Fibroblast of gingiva (primary cell): ENCODE data around the gene USP7.
"Not testable (repeated sequence)": the region's sequence is repeated elsewhere in the genome, so short reads cannot be mapped to it uniquely, and the experiment has no call there.

Experiments used
- DNase-seq: peaks from one replicate; pipeline ENCODE4 v3.0.0-alpha.2; 2011; ENCODE audit warnings: low read depth

Gene USP7

DNA sequence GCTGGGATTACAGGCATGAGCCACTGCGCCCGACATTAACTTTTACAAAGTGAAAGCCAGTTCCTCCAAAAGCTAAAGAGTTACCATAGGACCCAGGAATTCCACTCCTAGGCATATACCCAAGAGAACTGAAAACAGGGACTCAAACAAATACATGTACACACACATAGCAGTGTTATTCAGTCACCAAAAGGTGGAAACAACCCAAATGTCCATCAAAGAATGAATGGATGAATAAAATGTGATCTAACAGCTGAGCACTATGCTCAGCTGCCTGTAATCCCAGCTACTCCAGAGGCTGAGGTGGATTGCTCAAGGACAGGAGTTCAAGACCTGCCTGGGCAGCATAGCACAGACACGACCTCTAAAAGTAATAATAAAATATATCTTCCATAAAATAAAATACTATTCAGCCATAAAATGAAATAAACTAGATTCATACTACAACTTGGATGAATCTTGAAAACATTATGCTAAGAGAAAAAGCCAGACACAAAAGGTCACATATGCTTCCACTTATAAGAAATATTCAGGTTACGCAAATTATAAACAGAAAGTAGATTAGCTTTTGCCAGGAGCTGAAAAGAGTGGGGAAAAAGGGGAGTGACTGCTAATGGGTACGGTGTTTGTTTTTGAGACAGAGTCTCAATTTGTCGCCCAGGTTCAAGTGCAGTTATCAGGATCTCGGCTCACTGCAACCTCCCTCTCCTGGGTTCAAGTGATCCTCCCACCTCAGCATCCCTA, 9.3 kb upstream of the USP7 start:
- DNase-seq: peak; percentile 67

DNA sequence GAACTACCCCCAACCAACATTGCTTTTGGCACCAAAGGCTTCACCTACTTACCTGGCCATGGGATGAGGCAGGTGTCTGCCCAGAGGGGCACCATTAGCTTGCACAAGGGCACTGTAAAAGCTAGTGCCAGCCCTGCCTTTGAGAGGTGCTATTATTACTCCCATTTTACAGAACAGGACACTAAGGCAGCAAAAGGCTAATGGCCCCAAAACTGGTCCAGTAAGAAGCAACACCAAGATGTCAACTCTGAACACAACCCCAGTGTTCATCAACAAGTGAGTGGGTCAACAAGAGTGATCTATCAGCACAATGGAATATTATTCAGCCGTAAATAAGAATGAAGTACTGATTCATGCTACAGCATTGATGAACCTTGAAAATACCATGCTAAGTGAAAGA, 7.7 kb upstream of the USP7 start:
- DNase-seq: no peak

DNA sequence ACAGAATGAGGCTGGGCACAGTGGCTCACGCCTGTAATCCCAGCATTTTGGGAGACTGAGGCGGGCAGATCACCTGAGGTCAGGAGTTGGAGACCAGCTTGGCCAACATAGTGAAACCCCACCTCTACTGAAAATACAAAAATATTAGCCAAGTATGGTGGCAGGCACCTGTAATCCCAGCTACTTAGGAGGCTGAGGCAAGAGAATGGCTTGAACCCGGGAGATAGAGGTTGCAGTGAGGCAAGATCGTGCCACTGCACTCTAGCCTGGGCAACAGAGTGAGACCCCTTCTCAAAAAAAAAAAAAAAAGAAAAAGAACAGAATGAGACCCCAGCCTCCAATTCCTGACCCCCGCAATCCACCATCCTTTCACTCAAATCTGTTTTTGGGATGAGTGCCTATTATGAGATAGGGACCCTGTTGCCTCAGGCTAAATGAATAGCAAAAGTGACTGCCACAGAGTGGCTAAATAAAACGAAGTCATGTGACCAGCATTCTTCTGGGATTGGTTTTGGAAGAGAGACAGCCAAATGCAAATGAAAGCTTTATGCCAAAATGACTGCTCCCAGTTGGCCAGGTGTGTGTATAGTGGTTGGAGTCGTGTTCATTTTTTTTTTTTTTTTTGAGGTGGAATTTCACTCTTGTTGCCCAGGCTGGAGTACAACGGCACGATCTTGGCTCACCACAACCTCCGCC, 5.6 kb upstream of the USP7 start:
- not testable (repeated sequence) for DNase-seq

DNA sequence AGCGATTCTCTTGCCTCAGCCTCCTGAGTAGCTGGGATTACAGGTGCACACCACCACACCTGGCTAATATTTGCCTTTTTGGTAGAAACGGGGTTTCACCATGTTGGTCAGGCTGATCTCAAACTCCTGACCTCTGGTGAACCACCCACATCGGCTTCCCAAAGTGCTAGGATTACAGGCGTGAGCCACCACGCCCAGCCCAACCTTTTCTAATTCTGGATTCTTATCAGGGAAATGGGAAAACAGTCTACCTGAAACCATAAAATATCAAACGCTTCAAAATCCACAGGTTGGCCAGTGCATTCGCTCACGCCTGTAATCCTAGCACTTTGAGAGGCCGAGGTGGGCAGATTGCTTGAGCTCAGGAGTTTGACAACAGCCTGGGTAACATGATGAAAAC, 4.3 kb upstream of the USP7 start:
- not testable (repeated sequence) for DNase-seq

DNA sequence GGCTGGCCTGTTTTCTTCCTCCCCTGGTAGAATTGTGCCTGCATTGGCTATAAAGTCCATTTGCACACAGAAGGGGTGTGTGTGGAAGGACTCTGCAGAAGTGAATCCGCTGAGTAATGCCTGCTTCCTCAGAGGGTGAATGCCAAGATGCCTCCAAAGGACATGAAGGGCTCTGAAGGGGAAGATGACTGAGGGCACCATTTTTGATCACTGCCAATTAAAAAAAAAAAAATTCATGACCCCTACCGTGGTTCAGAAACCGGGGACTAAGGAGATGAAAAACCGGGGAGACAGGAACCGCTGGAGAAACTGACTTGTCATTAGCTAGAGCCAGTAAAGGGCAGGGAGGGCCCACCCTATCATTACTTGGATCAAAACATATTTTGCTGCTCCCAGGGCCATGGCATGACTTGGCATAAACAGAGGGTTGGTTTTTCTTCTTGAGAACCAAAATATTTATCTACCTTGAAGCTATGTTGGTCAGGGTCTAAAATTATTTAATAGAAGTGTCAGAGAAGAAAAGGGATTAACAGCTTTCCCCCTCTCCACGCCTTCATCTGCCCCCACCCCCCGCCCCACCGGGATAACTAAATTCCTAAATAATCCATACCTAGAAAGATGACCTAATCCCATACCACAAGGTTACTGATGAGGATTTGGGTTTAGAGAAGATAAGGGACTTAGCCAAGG, 3.6 kb upstream of the USP7 start:
- DNase-seq: no peak

DNA sequence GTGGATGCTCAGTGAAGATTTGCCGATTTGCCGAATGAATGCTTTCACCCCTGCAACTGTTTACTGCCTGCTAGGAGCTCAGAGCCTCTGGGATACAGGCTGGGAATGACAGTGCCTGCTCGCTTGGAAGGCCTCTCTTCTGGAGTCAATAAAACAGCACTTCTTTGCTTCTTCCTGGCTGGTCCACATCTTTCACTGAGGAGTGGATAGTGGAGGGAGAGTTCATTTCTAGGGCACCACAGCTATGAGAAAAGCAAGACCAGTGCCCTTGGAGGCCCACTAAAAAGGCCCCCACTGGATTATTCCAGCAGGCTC, 3.1 kb upstream of the USP7 start:
- no peak for DNase-seq

DNA sequence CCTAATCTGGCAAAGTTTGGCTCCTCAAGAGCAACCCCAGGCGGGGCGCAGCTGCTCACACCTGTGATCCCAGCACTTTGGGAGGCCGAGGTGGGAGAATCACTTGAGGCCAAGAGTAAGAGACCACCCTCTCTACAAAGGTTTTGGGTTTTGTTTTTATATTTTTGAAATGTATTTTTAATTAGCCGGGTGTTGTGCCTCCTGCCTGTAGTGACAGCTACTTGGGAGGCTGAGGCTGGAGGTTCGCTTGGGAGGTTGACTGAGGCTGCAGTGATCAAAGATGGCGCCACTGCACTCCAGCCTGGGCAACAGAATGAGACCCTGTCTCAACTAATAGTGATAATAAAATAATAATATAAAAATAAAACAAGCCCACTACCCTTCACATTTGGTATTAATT, 756 bp upstream of the USP7 start:
- no peak for DNase-seq

DNA sequence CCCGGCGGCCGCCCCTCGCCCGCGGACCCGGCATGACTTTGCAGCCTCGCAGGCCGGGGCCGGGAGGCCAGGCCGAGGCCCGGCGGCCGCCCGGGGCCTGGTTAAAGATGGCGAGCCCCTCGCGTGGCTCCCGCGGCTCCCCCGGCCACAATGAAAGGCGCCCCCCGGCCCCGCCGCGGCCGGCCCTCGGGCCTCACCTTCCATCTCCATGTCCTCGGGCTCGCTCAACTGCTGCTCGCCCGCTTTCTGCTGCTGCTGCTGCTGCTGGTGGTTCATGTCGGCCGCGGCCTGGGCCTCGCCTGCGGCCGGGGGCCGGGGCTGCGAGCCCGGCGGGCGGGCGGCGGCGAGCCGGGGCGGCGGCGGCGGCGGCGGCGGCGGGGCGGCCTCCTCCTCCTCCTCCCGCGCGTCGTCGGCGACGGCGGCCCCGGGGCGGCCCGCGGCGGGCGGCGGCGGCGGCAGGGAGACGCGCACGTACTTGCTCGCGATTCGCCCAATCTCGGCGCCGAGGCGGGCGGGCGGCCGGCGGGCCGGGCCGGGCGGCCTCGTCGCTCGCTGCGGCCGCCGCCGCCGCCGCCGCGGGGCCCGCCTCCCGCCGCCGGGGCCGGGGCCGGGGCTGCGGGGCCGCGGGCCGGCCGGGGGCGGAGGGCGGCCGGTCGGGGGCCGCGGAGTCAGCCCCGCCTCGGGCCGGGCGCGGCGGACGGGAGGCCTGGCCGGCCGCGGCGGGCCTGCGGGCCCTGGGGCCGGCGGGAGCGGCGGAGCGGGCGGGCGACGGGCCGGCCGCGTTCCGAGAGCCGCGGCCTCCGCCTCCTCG, 491 bp downstream of the USP7 start:
- DNase-seq: no peak

DNA sequence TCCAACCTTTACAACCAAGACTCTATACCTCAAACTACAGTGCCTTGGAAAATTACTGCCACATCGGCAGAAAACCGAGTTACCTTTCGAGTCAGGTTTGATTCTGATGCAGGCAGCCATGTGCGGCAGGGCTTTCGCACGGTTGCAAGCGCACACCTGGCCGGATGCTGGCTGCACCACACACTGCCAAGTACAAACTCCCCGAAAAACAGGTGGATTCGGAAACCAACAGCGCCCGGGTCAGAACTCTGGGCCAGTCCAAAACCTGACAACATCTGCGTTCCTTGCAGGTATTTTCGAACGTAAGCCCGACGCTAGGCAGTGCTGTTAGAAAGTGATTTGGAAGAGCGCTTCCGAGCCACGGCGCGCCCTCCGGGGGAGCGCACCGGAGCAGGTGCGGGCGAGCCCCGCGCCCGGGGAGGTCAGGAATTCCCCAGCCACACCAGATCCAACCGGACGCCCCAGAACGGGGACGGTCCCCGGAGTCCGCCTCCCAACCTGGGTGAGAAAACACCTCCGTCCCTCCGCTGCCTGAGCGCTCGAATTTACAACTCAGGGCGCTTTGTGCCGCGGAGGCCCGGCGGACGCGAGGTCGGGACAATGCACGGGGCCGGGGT, 1.2 kb downstream of the USP7 start:
- DNase-seq: no peak

DNA sequence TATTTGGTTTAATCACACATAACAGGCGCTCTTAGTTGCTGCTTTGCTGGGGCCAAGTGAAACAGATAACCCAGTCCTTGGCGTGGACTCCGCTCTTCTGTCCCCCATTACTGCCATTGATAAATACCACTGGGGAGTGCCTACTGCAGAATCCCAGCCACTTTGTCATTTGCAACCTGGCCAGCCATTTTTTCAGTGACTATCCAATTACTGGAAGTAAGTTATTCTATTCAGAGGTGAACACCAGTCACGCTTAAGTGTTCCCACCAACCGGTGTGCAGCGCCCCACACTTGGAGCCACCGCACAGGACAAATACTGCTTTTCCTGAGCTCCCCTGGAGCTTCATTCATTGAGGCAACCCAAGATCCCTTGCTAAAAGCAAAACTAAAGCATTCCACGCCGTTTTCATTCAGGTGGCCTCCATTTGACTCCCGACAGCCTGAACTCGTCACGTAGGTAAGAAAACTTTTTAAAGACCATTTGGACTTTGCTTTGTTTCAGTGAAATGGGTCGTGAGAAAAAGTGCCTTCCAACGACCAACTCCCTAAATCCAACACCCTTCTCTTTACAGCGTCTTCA, 1.8 kb downstream of the USP7 start:
- no peak for DNase-seq

DNA sequence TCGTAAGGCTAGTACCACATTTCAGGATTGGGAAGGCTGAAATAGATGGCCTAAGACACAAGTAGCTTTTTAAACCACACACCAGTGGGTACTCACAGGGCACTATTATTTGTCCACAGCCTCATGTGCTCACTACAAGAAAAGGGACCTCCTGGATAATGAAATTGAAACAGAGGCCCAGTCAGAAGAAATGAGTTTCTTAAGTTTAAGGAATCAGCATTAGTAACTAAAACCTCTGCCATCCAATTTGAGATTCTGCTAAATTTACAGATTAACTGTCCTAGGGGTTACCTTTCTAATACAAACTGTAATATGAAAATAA, 3.0 kb downstream of the USP7 start:
- DNase-seq: no peak

DNA sequence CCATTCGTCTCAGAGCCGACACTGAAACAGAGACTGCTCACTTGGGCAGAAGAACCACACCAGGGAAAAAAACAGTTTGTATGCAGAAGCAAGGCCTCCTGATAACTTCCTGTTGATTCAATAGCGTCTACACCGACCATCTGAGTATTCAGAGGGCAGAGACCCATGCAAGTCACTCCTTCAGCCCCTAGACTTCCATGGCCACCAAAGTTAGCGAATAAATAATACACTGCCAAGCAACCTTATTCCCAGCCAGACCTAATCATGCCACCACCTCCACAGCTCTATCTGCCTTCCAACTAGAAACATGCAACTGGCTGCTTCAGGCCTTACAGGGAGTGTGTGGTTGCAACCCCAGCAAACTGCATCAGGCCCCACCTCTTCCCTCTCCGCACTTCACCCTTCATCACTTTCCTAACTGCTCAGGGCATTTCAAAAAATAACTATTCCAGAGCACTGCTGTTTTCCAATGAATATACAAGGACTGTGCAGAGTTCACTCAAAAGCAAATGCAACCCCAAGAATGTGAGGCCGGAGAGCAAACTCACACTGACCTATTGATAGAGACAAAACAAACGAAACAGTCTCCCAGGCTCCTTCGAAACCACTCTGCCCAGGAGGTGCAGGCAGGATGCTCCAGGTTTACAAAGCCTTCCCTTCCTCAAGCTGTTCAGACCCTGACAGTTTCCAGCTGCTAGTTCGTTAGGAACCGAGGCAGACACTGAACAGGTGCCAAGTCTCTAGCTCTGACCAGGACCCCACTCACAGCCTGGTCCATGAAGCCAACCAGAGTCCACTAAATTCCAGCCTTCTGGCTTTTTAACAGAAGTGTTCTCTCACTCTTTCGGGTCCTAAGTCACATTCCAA, 3.6 kb downstream of the USP7 start:
- DNase-seq: no peak

DNA sequence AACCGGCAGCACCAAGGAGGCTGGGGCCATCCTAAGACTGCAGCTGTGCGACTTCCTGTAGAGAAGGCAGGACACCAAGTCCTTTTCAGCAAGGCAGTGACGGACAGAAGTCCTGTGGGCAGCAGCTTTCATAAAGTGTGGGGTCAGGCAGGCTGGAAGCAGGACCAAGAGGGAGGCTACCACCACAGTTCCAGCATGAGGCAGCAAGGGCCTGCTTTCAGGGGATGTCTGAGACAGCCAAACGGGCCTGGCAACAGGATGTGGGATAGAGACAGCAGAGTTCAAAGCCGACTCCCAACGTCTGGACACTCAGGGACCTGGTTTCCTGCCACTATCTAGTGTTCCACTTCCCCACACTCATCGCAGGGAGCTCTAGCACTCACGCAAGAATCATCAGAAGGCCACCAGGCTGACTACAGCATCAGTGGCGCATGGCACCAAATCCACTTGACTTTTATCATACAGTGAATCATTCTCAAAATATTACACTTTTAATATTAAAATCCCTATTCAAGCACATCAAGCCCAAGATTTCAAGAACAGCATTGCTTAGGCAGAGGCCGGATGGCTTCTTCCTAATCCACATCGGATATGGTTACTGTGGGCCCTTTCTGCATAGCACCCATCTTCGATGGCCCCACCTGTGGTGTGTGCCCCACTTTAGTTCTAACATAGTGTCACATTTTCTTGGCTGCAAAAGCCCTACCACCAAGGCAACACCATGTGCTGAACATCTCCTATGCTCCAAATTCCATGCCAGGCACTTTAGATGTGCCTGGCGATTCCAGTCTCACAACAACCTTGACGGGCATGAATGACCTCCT, 5.2 kb downstream of the USP7 start:
- peak; percentile 39 for DNase-seq

DNA sequence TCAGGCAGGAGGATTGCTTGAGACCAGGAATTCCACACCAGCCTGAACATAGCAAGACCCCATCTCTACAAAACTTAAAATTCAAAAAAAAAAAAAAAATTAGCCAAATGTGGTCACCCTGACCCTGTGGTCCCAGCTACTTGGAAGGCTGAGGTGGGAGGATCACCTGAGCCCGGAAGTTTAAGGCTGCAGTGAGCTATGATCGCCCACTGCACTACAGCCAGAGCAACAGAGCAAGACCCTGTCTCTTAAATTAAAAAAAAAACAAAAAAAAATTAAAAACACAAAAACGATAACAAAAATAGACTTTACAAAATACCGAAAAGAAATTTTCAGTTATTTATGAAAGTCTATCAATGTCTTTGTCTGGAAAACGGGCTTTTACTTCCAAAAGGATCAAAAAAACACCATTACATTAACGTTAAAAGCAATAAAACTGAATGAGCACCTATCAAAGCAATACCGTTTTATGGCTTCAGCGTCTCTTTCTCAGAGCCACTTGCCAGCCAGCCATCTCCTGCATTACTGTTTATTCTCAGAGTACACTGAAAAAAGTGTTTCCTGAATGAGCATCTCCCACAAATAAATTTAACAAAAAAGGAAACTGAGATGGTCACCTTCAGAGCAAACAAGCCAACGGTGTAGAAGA, 6.1 kb downstream of the USP7 start:
- DNase-seq: no peak

DNA sequence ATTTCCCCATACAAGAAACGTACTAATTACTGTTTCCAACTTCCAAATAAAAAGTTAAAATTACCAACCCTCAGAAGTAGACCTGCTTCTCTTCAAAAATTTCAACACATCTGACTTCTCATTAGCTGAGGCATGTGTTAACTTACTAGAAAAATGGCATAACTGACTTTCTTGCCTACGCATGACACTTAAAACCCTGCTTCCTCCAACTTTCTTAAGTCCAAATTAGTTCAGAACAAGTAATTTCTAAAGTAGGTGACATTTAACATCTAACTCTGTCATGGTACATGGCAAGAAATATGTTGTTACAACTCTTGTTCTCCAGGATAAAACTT, 6.7 kb downstream of the USP7 start:
- no peak for DNase-seq

DNA sequence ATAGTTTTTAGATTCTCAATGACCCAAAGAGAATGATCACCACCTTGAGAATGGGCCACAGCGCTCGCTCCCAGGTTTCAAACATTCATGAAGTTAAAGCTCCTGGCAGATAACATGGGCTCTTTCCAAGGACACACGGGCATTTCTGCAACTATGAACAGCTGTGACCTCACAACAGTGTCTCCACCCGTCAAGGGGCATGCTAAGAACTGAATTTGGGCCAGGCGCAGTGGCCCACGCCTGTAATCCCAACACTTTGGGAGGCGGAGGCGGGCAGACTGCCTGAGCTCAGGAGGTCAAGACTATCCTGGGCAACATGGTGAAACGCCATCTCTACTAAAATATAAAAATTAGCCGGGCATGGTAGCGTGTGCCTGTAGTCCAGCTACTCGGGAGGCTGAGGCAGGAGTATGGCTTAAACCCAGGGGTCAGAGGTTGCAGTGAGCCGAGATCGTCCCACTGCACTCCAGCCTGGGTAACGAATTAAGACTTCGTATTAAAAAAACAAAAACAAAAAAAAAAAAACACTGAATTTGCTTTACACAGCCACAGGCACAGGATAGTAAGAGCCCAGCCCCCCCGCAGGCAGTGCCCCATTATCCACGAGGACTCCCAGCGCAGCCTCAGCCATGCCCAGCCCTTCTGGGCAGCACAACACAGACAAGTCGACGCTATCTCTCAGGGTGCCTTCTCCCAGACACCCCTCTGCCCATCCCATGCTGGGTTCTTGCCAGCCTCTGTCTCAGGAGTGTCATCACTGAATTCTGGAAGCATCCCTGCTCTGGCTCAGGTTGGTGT, 7.2 kb downstream of the USP7 start:
- DNase-seq: no peak

DNA sequence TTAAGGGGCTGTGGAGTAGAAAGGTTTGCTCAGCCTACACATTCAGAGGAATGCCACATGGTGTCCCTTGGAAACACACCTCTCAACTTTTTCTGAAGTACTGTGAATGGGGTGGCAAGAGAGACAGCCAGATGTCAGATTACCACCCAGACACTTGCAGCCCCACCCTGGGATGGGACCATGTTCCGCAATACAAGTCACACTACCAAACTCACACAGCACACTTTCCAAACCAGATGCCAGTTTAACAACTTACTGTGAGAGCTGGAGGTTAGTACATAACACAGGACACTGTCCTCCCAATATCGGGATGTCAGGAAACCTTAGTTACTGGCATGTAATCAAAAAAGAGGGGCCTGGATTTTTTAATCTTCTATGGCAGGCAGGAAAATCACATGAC, 7.9 kb downstream of the USP7 start:
- DNase-seq: no peak

DNA sequence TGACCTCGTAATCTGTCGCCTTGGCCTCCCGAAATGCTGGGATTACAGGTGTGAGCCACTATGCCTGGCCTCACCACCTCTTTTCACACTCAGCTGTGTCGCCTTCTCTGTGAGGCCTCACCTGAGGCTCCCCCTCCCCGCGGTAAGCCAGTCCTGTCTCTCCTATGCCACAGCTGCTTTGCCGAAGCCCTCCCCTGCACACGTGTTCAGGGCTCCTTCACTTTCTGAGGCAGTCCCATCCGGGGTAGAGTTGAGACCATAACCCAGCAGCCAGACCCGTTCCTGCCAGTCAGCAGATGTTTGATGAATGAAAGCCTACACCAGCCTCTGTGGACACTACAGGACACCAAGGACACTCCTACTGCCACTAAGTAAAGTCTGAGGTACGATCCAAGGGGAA, 10.6 kb downstream of the USP7 start:
- DNase-seq: no peak

DNA sequence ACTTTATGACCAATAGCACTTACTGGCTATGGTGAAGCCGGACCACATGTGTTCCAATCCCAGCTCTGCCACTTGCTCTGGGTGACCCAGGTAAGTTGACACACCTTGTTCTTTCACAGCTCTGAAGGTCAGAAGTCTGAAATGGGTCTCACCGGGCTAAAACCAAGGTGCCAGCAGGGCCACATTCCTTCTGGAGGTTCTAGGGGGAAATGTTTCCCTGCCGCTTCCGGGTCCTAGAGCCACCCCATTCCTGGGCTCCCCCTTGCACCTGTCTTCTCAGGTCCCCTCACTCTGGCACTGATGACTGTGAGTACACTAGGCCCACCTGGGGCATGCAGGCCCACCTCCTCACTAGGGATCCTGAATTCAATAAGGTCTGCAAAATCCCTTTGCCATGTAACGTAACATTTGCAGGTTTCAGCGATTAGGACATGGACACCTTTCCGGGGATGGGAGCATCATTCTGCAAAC, 11.4 kb downstream of the USP7 start:
- no peak for DNase-seq
